ENCODE measurements around the gene MUSK. TPM values are rescaled to one million over a fixed set of nuclear protein-coding genes. Genes with fewer than 3 reads are reported as not detected.
A peak's percentile ranks its signal among the peaks of the same experiment; 100 is the strongest.
"Not testable (repeated sequence)": the region's sequence is repeated elsewhere in the genome, so short reads cannot be mapped to it uniquely, and the experiment has no call there.

The MUSK gene
- polyA plus RNA-seq, 2 of the 4 experiments (the other 2 are of a cell fraction) = not detected

DNA sequence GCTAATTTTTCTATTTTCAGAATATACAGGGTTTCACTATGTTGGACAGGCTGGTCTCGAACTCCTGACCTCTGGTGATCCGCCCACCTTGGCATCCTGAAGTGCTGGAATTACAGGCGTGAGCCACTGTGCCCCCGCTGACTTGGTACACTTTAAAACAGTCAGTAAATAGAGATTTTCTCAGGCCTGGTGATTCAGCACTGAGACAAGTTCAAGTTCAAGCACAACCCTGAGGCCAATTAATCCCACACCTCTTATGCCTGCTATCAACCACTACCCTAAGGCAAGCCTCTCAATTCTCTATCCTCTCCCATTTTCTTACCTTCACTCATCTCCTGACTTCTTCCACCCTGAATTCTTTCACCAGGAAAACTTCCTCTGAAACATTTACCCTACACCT, 18.9 kb downstream of the MUSK start (continued):
- TF ChIP-seq HOXA7 (CRISPR knock-in tag; IDR thresholded peaks at IDR 0.05) (no peak), CBX8 (IDR thresholded peaks at IDR 0.05) (no peak)

DNA sequence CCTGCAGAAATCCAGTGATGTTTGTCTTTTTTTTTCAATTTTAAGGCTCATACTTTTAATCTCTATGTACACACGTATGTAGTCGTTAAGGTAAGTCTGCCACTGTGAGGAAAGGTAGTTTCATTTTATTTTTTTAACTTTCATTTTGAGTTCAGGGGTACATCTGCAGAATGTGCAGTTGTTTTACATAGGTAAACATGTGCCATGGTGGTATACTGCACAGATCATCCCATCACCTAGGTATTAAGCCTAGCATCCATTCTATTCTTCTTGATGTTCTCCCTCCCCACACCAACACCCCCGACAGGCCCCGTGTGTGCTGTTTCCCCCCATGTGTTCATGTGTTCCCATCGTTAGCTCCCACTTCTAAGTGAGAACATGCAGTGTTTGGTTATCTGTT, 19.7 kb downstream of the MUSK start:
- no peak overlapping the region for H3K4me3 ChIP-seq
- TF ChIP-seq, protein P1, sequence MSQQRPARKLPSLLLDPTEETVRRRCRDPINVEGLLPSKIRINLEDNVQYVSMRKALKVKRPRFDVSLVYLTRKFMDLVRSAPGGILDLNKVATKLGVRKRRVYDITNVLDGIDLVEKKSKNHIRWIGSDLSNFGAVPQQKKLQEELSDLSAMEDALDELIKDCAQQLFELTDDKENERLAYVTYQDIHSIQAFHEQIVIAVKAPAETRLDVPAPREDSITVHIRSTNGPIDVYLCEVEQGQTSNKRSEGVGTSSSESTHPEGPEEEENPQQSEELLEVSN (IDR thresholded peaks at IDR 0.05; ENCODE audit: borderline replicate concordance, low read depth) = no peak
- TF ChIP-seq HOXA7 (CRISPR knock-in tag; IDR thresholded peaks at IDR 0.05) (no peak), NR3C1 (IDR thresholded peaks at IDR 0.05) (no peak), KDM5A (IDR thresholded peaks at IDR 0.05) (no peak), ESRRA (IDR thresholded peaks at IDR 0.05; ENCODE audit: borderline replicate concordance, low read length) (no peak), JUN (IDR thresholded peaks at IDR 0.05) (no peak), HOXB5 (CRISPR knock-in tag; IDR thresholded peaks at IDR 0.05) (no peak), ZFP36 (IDR thresholded peaks at IDR 0.05; ENCODE audit: borderline replicate concordance, partially characterized antibody) (no peak), TFCP2L1 (CRISPR knock-in tag; IDR thresholded peaks at IDR 0.05) (no peak), RAD21 (conservative IDR thresholded peaks at IDR 0.05 in 1 of 2, IDR thresholded peaks at IDR 0.05 in 1 of 2) (no peak), ZSCAN20 (CRISPR knock-in tag; IDR thresholded peaks at IDR 0.05) (no peak), FOSL2 (IDR thresholded peaks at IDR 0.05) (no peak), FOSL2 (CRISPR knock-in tag; IDR thresholded peaks at IDR 0.05) (no peak), CEBPB (IDR thresholded peaks at IDR 0.05) (no peak), CBX8 (IDR thresholded peaks at IDR 0.05) (no peak), CHD4 (IDR thresholded peaks at IDR 0.05; ENCODE audit: borderline replicate concordance) (no peak), HDAC2 (IDR thresholded peaks at IDR 0.05) (no peak), PHF8 (IDR thresholded peaks at IDR 0.05; ENCODE audit: borderline replicate concordance, low read depth) (no peak)
- TF ChIP-seq, protein P2, sequence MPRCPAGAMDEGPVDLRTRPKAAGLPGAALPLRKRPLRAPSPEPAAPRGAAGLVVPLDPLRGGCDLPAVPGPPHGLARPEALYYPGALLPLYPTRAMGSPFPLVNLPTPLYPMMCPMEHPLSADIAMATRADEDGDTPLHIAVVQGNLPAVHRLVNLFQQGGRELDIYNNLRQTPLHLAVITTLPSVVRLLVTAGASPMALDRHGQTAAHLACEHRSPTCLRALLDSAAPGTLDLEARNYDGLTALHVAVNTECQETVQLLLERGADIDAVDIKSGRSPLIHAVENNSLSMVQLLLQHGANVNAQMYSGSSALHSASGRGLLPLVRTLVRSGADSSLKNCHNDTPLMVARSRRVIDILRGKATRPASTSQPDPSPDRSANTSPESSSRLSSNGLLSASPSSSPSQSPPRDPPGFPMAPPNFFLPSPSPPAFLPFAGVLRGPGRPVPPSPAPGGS (IDR thresholded peaks at IDR 0.05) = no peak
- TF ChIP-seq, protein P3, sequence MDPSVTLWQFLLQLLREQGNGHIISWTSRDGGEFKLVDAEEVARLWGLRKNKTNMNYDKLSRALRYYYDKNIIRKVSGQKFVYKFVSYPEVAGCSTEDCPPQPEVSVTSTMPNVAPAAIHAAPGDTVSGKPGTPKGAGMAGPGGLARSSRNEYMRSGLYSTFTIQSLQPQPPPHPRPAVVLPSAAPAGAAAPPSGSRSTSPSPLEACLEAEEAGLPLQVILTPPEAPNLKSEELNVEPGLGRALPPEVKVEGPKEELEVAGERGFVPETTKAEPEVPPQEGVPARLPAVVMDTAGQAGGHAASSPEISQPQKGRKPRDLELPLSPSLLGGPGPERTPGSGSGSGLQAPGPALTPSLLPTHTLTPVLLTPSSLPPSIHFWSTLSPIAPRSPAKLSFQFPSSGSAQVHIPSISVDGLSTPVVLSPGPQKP (IDR thresholded peaks at IDR 0.05; ENCODE audit: low read depth, low read length) = no peak
- ATAC-seq (no peak), DNase-seq (ENCODE audit: low read depth in 1 of 2, low spot score in 1 of 2) (no peak), FAIRE-seq (no peak)
- H3K4me1 ChIP-seq = no peaks in the 10 kb centered on the region
- H3K27ac ChIP-seq = no peak overlapping the region
- H3K4me2 ChIP-seq = no peak overlapping the region
- POLR2A ChIA-PET = no interaction called here
- WGBS (ENCODE audit: missing lambda C conversion rate) = 95% methylated on average over 5 of the region's 5 CpGs
- H3K9me3 ChIP-seq = no peaks in the 10 kb centered on the region
- CTCF ChIA-PET = interaction anchor here (0.7 kb wide), 1 partner anchor 339 kb away, joined by 3 read pairs; no protein-coding TSS in a partner anchor

DNA sequence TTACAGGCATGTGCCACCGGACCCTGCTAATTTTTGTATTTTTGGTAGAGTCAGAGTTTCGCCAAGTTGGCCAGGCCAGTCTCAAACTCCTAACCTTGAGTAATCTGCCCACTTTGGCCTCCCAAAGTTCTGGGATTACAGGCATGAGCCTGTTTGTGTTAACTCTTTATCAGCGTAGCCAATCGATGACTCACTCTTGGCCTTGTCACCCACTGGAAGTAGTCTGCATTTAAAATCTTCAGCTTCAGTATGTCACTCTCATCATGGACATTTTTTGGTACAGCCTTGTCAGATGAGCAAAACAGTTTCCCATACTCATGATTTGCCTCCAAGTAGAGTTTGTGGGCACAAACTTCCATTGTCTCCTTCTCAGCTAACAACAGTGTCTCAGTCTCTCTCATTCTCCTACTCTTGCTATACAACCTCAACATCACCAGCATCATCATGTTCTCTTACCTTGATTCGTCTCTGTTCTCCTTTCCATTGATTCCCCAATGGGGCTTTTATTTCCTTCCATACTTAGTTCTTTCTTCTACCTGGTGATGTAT, 22.5 kb downstream of the MUSK start:
- no peaks in the 10 kb centered on the region for H3K9me3 ChIP-seq
- TF ChIP-seq FOSL2 (IDR thresholded peaks at IDR 0.05) (no peak), FOSL2 (CRISPR knock-in tag; IDR thresholded peaks at IDR 0.05) (peak; percentile 61; the same call in 1 of the 2 replicates), RARB (CRISPR knock-in tag; IDR thresholded peaks at IDR 0.05) (no peak)
- H3K4me3 ChIP-seq = no peak overlapping the region
- 0 out of 3 replicates have a peak, but pooled peaks cover 4% of the 10 kb centered on the region for H3K4me1 ChIP-seq
- DNase-seq (ENCODE audit: low read depth in 1 of 2, low spot score in 1 of 2) (peak in 1 of 2 experiments; percentile 10), ATAC-seq (no peak), FAIRE-seq (no peak)
- no peak overlapping the region for H3K4me2 ChIP-seq
- CTCF ChIA-PET = no interaction called here
- no peak overlapping the region for H3K27ac ChIP-seq
- POLR2A ChIA-PET = no interaction called here
- WGBS (ENCODE audit: missing lambda C conversion rate) = 92% methylated on average over 5 of the region's 5 CpGs

DNA sequence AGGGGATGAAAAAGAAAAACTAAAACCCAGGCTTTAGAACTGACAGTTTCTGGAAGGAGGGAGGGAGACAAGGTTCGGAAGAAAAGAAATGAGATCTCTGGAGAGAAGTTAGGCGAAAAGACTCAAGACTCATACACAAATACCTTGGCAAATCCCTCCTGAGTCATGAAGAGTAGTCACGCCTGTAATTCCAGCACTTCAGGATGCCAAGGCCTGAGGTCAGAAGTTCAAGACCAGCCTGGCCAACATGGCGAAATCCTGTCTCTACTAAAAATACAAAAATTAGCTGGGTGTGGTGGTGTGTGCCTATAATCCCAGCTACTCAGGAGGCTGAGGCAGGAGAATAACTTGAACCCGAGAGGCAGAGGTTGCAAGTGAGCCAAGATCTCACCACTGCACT, 27.3 kb downstream of the MUSK start:
- FAIRE-seq, ATAC-seq: not testable (repeated sequence)

More for the DNA sequence above, 27.3 kb downstream of the MUSK start:
- DNase-seq (ENCODE audit: low read depth in 1 of 2, low spot score in 1 of 2) = peak in 1 of 2 experiments; percentile 17
- H3K4me3 ChIP-seq, H3K4me1 ChIP-seq, CTCF ChIA-PET, POLR2A ChIA-PET, H3K9me3 ChIP-seq, H3K27ac ChIP-seq, H3K4me2 ChIP-seq: not testable (repeated sequence)
- 70% methylated on average over 5 of the region's 5 CpGs for WGBS (ENCODE audit: missing lambda C conversion rate)
